ENCODE measurements around the gene DHX16. TPM values are rescaled to one million over a fixed set of nuclear protein-coding genes. Genes with fewer than 3 reads are reported as not detected.
A peak's percentile ranks its signal among the peaks of the same experiment; 100 is the strongest.

The DHX16 gene
- total and polyA plus RNA-seq, 9 of the 15 experiments (the other 6 are each of a cell fraction or from before 2014, with no cell fraction given), result 14.6 to 66.1 (median 47.5) TPM

DNA sequence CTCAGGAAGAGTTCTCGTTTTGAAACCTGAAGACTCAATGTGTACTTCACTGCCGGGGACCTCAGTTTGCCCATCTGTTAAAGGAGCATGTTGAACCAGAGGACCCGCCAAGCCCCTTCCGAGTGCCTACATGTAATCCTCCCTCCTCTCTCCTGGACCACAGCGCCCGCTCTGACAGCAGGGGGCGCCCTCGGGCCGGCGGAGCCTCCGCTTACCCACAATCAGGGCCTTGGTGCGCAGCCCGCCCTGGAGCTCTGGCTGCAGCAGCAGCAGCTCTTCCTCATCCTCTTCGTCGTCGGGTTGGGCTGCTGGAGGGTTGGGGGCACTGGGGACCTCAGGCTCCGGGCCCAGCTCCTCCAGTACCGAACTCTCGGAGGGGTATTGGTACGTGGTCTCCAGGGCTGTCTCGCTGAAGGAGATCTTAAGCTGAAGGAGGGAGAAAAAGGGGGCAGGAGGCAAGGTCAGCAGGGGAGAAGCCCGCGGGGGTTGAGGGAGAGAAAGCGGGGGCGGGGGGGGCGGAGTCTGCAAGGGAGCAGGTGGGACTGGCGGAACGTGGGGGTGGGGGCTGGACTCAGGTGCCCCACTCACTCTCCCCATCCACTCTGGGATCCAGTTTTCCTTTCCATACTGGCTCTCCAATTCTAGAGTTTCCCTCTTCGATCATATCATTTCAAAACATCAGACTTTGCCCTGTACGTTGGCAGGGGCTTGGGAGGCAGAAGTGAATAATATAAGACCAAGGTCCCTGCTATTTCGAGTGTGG is 6.3 kb upstream of the DHX16 start (continued):
- TF ChIP-seq PYGO2 (tag; IDR thresholded peaks at IDR 0.05), result no peak
- peak; percentile 22; the same call in 1 of the 2 replicates for TF ChIP-seq TCF3 (CRISPR knock-in tag; IDR thresholded peaks at IDR 0.05)
- TF ChIP-seq, protein P1, sequence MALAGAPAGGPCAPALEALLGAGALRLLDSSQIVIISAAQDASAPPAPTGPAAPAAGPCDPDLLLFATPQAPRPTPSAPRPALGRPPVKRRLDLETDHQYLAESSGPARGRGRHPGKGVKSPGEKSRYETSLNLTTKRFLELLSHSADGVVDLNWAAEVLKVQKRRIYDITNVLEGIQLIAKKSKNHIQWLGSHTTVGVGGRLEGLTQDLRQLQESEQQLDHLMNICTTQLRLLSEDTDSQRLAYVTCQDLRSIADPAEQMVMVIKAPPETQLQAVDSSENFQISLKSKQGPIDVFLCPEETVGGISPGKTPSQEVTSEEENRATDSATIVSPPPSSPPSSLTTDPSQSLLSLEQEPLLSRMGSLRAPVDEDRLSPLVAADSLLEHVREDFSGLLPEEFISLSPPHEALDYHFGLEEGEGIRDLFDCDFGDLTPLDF (CRISPR knock-in tag; IDR thresholded peaks at IDR 0.05), result 0 out of 2 replicates have a peak, but pooled peaks have one; percentile 47
- TF ChIP-seq NRF1 (conservative IDR thresholded peaks at IDR 0.05 in 1 of 2, IDR thresholded peaks at IDR 0.05 in 1 of 2), result peak; percentile 76 to 80
- TF ChIP-seq EP300 (IDR thresholded peaks at IDR 0.05; ENCODE audit: low read length), result peak; percentile 30; the same call in 1 of the 2 replicates
- no peak for TF ChIP-seq ZNF766 (CRISPR knock-in tag; conservative IDR thresholded peaks at IDR 0.05)
- TF ChIP-seq TBL1XR1 (IDR thresholded peaks at IDR 0.05; ENCODE audit: low read length in 2 of 2), result peak in 1 of 2 experiments; percentile 72; a peak in 1 of 4 replicates
- TF ChIP-seq ETV1 (tag; conservative IDR thresholded peaks at IDR 0.05; ENCODE audit: low read depth), result peak; percentile 41; the same call in 1 of the 2 replicates
- TF ChIP-seq, protein P2, sequence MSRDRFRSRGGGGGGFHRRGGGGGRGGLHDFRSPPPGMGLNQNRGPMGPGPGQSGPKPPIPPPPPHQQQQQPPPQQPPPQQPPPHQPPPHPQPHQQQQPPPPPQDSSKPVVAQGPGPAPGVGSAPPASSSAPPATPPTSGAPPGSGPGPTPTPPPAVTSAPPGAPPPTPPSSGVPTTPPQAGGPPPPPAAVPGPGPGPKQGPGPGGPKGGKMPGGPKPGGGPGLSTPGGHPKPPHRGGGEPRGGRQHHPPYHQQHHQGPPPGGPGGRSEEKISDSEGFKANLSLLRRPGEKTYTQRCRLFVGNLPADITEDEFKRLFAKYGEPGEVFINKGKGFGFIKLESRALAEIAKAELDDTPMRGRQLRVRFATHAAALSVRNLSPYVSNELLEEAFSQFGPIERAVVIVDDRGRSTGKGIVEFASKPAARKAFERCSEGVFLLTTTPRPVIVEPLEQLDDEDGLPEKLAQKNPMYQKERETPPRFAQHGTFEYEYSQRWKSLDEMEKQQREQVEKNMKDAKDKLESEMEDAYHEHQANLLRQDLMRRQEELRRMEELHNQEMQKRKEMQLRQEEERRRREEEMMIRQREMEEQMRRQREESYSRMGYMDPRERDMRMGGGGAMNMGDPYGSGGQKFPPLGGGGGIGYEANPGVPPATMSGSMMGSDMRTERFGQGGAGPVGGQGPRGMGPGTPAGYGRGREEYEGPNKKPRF (IDR thresholded peaks at IDR 0.05; ENCODE audit: low read depth, low read length), result no peak
- TF ChIP-seq, protein P3, sequence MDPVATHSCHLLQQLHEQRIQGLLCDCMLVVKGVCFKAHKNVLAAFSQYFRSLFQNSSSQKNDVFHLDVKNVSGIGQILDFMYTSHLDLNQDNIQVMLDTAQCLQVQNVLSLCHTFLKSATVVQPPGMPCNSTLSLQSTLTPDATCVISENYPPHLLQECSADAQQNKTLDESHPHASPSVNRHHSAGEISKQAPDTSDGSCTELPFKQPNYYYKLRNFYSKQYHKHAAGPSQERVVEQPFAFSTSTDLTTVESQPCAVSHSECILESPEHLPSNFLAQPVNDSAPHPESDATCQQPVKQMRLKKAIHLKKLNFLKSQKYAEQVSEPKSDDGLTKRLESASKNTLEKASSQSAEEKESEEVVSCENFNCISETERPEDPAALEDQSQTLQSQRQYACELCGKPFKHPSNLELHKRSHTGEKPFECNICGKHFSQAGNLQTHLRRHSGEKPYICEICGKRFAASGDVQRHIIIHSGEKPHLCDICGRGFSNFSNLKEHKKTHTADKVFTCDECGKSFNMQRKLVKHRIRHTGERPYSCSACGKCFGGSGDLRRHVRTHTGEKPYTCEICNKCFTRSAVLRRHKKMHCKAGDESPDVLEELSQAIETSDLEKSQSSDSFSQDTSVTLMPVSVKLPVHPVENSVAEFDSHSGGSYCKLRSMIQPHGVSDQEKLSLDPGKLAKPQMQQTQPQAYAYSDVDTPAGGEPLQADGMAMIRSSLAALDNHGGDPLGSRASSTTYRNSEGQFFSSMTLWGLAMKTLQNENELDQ (CRISPR knock-in tag; IDR thresholded peaks at IDR 0.05; ENCODE audit: borderline replicate concordance), result 0 out of 2 replicates have a peak, but pooled peaks have one; percentile 70
- 0 out of 2 replicates have a peak, but pooled peaks have one; percentile 35 for TF ChIP-seq GTF2F1 (IDR thresholded peaks at IDR 0.05; ENCODE audit: low read depth, low read length)
- peak; percentile 99 for TF ChIP-seq ARID2 (IDR thresholded peaks at IDR 0.05)
- TF ChIP-seq GATAD2A (IDR thresholded peaks at IDR 0.05), result no peak
- peak; percentile 65 for TF ChIP-seq RBFOX2 (IDR thresholded peaks at IDR 0.05; ENCODE audit: low read depth, low read length)
- TF ChIP-seq NEUROD1 (IDR thresholded peaks at IDR 0.05; ENCODE audit: borderline replicate concordance, low read depth, low read length, partially characterized antibody), result peak; percentile 59
- peak; percentile 63 for TF ChIP-seq ZNF239 (CRISPR knock-in tag; IDR thresholded peaks at IDR 0.05)
- TF ChIP-seq, protein P4, sequence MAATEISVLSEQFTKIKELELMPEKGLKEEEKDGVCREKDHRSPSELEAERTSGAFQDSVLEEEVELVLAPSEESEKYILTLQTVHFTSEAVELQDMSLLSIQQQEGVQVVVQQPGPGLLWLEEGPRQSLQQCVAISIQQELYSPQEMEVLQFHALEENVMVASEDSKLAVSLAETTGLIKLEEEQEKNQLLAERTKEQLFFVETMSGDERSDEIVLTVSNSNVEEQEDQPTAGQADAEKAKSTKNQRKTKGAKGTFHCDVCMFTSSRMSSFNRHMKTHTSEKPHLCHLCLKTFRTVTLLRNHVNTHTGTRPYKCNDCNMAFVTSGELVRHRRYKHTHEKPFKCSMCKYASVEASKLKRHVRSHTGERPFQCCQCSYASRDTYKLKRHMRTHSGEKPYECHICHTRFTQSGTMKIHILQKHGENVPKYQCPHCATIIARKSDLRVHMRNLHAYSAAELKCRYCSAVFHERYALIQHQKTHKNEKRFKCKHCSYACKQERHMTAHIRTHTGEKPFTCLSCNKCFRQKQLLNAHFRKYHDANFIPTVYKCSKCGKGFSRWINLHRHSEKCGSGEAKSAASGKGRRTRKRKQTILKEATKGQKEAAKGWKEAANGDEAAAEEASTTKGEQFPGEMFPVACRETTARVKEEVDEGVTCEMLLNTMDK (IDR thresholded peaks at IDR 0.05; ENCODE audit: borderline replicate concordance, insufficient read depth, low read depth, low read length, poor library complexity, severe bottlenecking), result peak; percentile 84
- TF ChIP-seq DPF2 (IDR thresholded peaks at IDR 0.05), result peak; percentile 20; the same call in 1 of the 2 replicates
- peak; percentile 75 for TF ChIP-seq EGR1 (conservative IDR thresholded peaks at IDR 0.05)
- TF ChIP-seq MCM5 (IDR thresholded peaks at IDR 0.05; ENCODE audit: low read depth), result no peak

Data from K562 (cell line).